Body of pancreas (tissue), 4 donors: ENCODE results near the gene DNAH11. TPM values are rescaled to one million over a fixed set of nuclear protein-coding genes. Genes with fewer than 3 reads are reported as not detected.
A peak's percentile ranks its signal among the peaks of the same experiment; 100 is the strongest.

ENCODE experiments used
- ATAC-seq: fragments of 150-250 bp; one replicate; pipeline ENCODE4 v1.9.1; 2016
- DNase-seq, 4 donors: peaks; one replicate each; pipeline ENCODE4 v3.0.0-alpha.2; 2019
- H3K27ac ChIP-seq, 4 donors: fragments of 200-600 bp; sonication (generic); 1 replicate in 3 of 4; 2 replicates in 1 of 4; pipeline versions ENCODE4 v1.5.1 to v1.6.1; 2016 to 2019; ENCODE audit warnings: mild to moderate bottlenecking in 1 of 4, mixed read lengths in 1 of 4, moderate library complexity in 1 of 4
- H3K27me3 ChIP-seq, 2 donors: fragments of 200-600 bp; sonication (generic); one replicate each; pipeline ENCODE4 v1.6.0; 2016; ENCODE audit warnings: mild to moderate bottlenecking in 1 of 2
- H3K36me3 ChIP-seq, 2 donors: fragments of 200-600 bp; sonication (generic); replicated peaks in 1 of 2; 2 replicates each; pipeline ENCODE4 v1.5.1; 2016; ENCODE audit warnings: low read depth in 2 of 2; ENCODE audit not compliant: insufficient read depth in 1 of 2
- H3K4me1 ChIP-seq: fragments of 200-600 bp; sonication (generic); one replicate; pipeline ENCODE4 v1.6.0; 2016
- H3K4me3 ChIP-seq, 2 donors: fragments of 200-600 bp; sonication (generic); 1 replicate in 1 of 2; 2 replicates in 1 of 2; pipeline ENCODE4 v1.5.1; 2016 to 2019
- H3K9me3 ChIP-seq, 3 donors: fragments of 200-600 bp; sonication (generic); 1 replicate in 2 of 3; 2 replicates in 1 of 3; pipeline ENCODE4 v1.5.1; 2016
- CTCF ChIP-seq, 7 experiments: fragments of 450-650 bp in 4 of 7; fragments of 200-600 bp in 3 of 7; sonication (generic) in 3 of 7; IDR thresholded peaks; one replicate each; pipeline ENCODE4 v1.5.1; 2016 to 2019; ENCODE audit warnings: antibody characterized with exemption in 7 of 7
- POLR2A ChIP-seq, 3 donors: fragments of 450-650 bp; IDR thresholded peaks; one replicate each; pipeline ENCODE4 v1.6.1; 2016; ENCODE audit warnings: antibody characterized with exemption in 3 of 3, mild to moderate bottlenecking in 2 of 3
- WGBS, 2 donors: methylation state at CpG; one replicate each; pipeline ENCODE4 v1.1.5; 2017; 5-methylcytosine and 5-hydroxymethylcytosine counted together
- intact Hi-C: fragments of 100-400 bp; cut with DNase I; formaldehyde crosslinking; loops from one replicate; pipeline ENCODE4 v1.15.1; 2023
- total RNA-seq, 2 donors: library from RNA; depleted of rRNA; stranded (reverse); fragments of >200 nt; gene quantifications; one replicate each; pipeline ENCODE4 v1.1.0, GENCODE V29; 2016

DNAH11 gene
- total RNA-seq, 2 donors from 2014 or later = 0.52 to 0.99 TPM

- H3K4me1 ChIP-seq = peaks cover 16% of the 10 kb centered on the region
- TF ChIP-seq POLR2A (IDR thresholded peaks at IDR 0.05) (no peak), CTCF (IDR thresholded peaks at IDR 0.05) (no peak)
- H3K9me3 ChIP-seq = no peaks in the 10 kb centered on the region
- no peak overlapping the region for H3K4me3 ChIP-seq
- intact Hi-C loops = no loop called here
- no peaks in the 10 kb centered on the region for H3K36me3 ChIP-seq
- DNase-seq (no peak), ATAC-seq (no peak)
- no peak overlapping the region for H3K27ac ChIP-seq
- H3K27me3 ChIP-seq = no peaks in the 10 kb centered on the region
- 36 to 43% methylated on average over 2 of the region's 2 CpGs for WGBS, 2 donors
These were observed 73.3 kb downstream of the DNAH11 start for GRCh38 chr7:21616091-21616490.

- Histone ChIP-seq H3K36me3 (no peaks in the 10 kb centered on the region), H3K27ac (no peak overlapping the region), H3K4me1 (peaks cover 16% of the 10 kb centered on the region), H3K9me3 (no peaks in the 10 kb centered on the region), H3K4me3 (no peak overlapping the region), H3K27me3 (no peaks in the 10 kb centered on the region)
- 55 to 63% methylated on average over 7 of the region's 7 CpGs for WGBS, 2 donors
- no peak for DNase-seq
- intact Hi-C loops = no loop called here
- no peak for ATAC-seq
- no peak for TF ChIP-seq CTCF (IDR thresholded peaks at IDR 0.05)
- TF ChIP-seq POLR2A (IDR thresholded peaks at IDR 0.05) = no peak
These were observed 74.1 kb downstream of the DNAH11 start for GRCh38 chr7:21616796-21617436.

GRCh38 chr7:21617513-21617912 is 74.7 kb downstream of the DNAH11 start:
- no peak for ATAC-seq
- Histone ChIP-seq H3K9me3 (no peaks in the 10 kb centered on the region), H3K4me1 (peaks cover 16% of the 10 kb centered on the region), H3K27me3 (no peaks in the 10 kb centered on the region), H3K4me3 (no peak overlapping the region), H3K27ac (no peak overlapping the region), H3K36me3 (no peaks in the 10 kb centered on the region)
- TF ChIP-seq POLR2A (IDR thresholded peaks at IDR 0.05) = no peak
- TF ChIP-seq CTCF (IDR thresholded peaks at IDR 0.05) = no peak
- DNase-seq = no peak
- intact Hi-C loops = no loop called here
- 46 to 61% methylated on average over 3 of the region's 3 CpGs for WGBS, 2 donors

- WGBS, 2 donors = 46 to 49% methylated on average over 6 of the region's 6 CpGs
- DNase-seq = peak; percentile 42 to 73 (median 54)
These were observed 75.1 kb downstream of the DNAH11 start for GRCh38 chr7:21617916-21618390.

More at GRCh38 chr7:21617916-21618390, 75.1 kb downstream of the DNAH11 start:
- intact Hi-C loops = no loop called here
- ATAC-seq = peak; percentile 82
- H3K27me3 ChIP-seq = no peaks in the 10 kb centered on the region
- H3K4me1 ChIP-seq = peaks cover 16% of the 10 kb centered on the region
- no peak overlapping the region for H3K27ac ChIP-seq
- H3K4me3 ChIP-seq = no peak overlapping the region
- TF ChIP-seq CTCF (IDR thresholded peaks at IDR 0.05) = no peak
- no peak for TF ChIP-seq POLR2A (IDR thresholded peaks at IDR 0.05)
- H3K9me3 ChIP-seq = no peaks in the 10 kb centered on the region
- H3K36me3 ChIP-seq = no peaks in the 10 kb centered on the region
